IMR-90 (cell line): ENCODE data around the gene CA6. TPM values are rescaled to one million over a fixed set of nuclear protein-coding genes. Genes with fewer than 3 reads are reported as not detected.
A peak's percentile ranks its signal among the peaks of the same experiment; 100 is the strongest.

Source experiments
- ATAC-seq: fragments of 200-7000 bp; cut with Tn5 transposase; 2 replicates; pipeline ENCODE4 v1.9.1; 2020; ENCODE audit warnings: low read depth, mild to moderate bottlenecking, moderate library complexity
- BruUV-seq: library from RNA; stranded (reverse); fragments of 400-500 nt; replicated peaks from 2 replicates; lab custom pipeline; 2021; lab: Mats Ljungman, UMichigan
- CTCF ChIA-PET: fragments of 300-600 bp; formaldehyde crosslinking; extraction: SDS; loops from one replicate; lab custom pipeline; 2021; ENCODE audit warnings: antibody characterized with exemption; lab: Yijun Ruan, JAX
- POLR2A ChIA-PET: fragments of 300-600 bp; sonication (Branson Sonifier 250); formaldehyde crosslinking; loops from one replicate; lab custom pipeline; 2022; ENCODE audit warnings: antibody characterized with exemption; ENCODE audit not compliant: unreplicated experiment; lab: Charles Lee
- DNase-seq: peaks from one replicate; pipeline ENCODE4 v3.0.0; 2013
- H2AFZ ChIP-seq: replicated peaks from 2 replicates; pipeline ENCODE3; 2013; ENCODE audit warnings: low read length, mild to moderate bottlenecking; ENCODE audit not compliant: poor library complexity
- H2AK5ac ChIP-seq: 2 replicates; pipeline ENCODE4 v1.6.1; 2013; ENCODE audit warnings: low read depth, low read length, inconsistent platforms
- H2AK9ac ChIP-seq: replicated peaks from 2 replicates; pipeline ENCODE3; 2013; ENCODE audit warnings: mild to moderate bottlenecking, low read depth, low read length, moderate library complexity; ENCODE audit not compliant: poor library complexity
- H2BK120ac ChIP-seq: 2 replicates; pipeline ENCODE4 v1.6.1; 2013; ENCODE audit warnings: low read depth, low read length, inconsistent platforms
- H2BK15ac ChIP-seq: 3 replicates; pipeline ENCODE4 v1.6.1; 2013; ENCODE audit warnings: low read depth, low read length, inconsistent platforms
- H2BK20ac ChIP-seq: 2 replicates; pipeline ENCODE4 v1.6.1; 2013; ENCODE audit warnings: low read depth, mild to moderate bottlenecking, inconsistent platforms, low read length, moderate library complexity
- H2BK5ac ChIP-seq: 2 replicates; pipeline ENCODE4 v1.6.1; 2013; ENCODE audit warnings: mild to moderate bottlenecking, low read depth, low read length, inconsistent platforms; ENCODE audit not compliant: poor library complexity, severe bottlenecking
- H3K14ac ChIP-seq: replicated peaks from 2 replicates; pipeline ENCODE4 v1.6.1; 2013; ENCODE audit warnings: low read depth, low read length, inconsistent platforms
- H3K18ac ChIP-seq: 2 replicates; pipeline ENCODE4 v1.6.1; 2013; ENCODE audit warnings: low read depth, low read length, control low read depth
- H3K23ac ChIP-seq: 2 replicates; pipeline ENCODE4 v1.6.1; 2013; ENCODE audit warnings: low read depth, low read length, inconsistent platforms
- H3K27ac ChIP-seq: 2 replicates; pipeline ENCODE4 v1.5.1; 2013; ENCODE audit warnings: mild to moderate bottlenecking, control low read depth, low read length; ENCODE audit not compliant: insufficient read depth
- H3K27me3 ChIP-seq: 2 replicates; pipeline ENCODE4 v1.6.1; 2013; ENCODE audit warnings: low read length; ENCODE audit not compliant: control insufficient read depth, insufficient read depth
- H3K36me3 ChIP-seq: 2 replicates; pipeline ENCODE4 v1.6.1; 2013; ENCODE audit warnings: low read length, mixed read lengths; ENCODE audit not compliant: control insufficient read depth, insufficient read depth
- H3K4ac ChIP-seq: 2 replicates; pipeline ENCODE4 v1.6.1; 2013; ENCODE audit warnings: low read depth, low read length, inconsistent platforms
- H3K4me1 ChIP-seq: 2 replicates; pipeline ENCODE4 v1.6.1; 2013; ENCODE audit warnings: low read length, mixed read lengths; ENCODE audit not compliant: control insufficient read depth, insufficient read depth
- H3K4me2 ChIP-seq: 2 replicates; pipeline ENCODE4 v1.6.1; 2013; ENCODE audit warnings: low read depth, mild to moderate bottlenecking, control low read depth, low read length, moderate library complexity
- H3K4me3 ChIP-seq: 2 replicates; pipeline ENCODE4 v1.5.1; 2013; ENCODE audit warnings: low read depth, mild to moderate bottlenecking, control low read depth, low read length, moderate library complexity; ENCODE audit not compliant: insufficient read depth
- H3K56ac ChIP-seq: 2 replicates; pipeline ENCODE4 v1.6.1; 2013; ENCODE audit warnings: low read length, inconsistent platforms; ENCODE audit not compliant: insufficient read depth; ENCODE audit errors: extremely low read depth
- H3K79me1 ChIP-seq, 2 experiments: 2 replicates each; pipeline ENCODE4 v1.6.1; 2013; ENCODE audit warnings: low read length in 2 of 2, inconsistent platforms in 1 of 2, low read depth in 1 of 2
- H3K9ac ChIP-seq: 2 replicates; pipeline ENCODE4 v1.6.1; 2013; ENCODE audit warnings: low read depth, low read length, control low read depth
- H3K9me1 ChIP-seq: 2 replicates; pipeline ENCODE4 v1.6.1; 2013; ENCODE audit warnings: low read length, inconsistent platforms; ENCODE audit not compliant: insufficient read depth
- H3K9me3 ChIP-seq: 2 replicates; pipeline ENCODE4 v1.6.1; 2013; ENCODE audit warnings: low read length; ENCODE audit not compliant: control insufficient read depth, insufficient read depth
- H4K20me1 ChIP-seq: 2 replicates; pipeline ENCODE4 v1.6.1; 2013; ENCODE audit warnings: low read length, inconsistent platforms; ENCODE audit not compliant: insufficient read depth
- H4K5ac ChIP-seq: 2 replicates; pipeline ENCODE4 v1.6.1; 2013; ENCODE audit warnings: mild to moderate bottlenecking, low read depth, low read length, control low read depth
- H4K8ac ChIP-seq, 2 experiments: 2 replicates each; pipeline ENCODE4 v1.6.1; 2013; ENCODE audit warnings: low read depth in 2 of 2, low read length in 2 of 2, control low read depth in 1 of 2, inconsistent platforms in 1 of 2
- H4K91ac ChIP-seq: 2 replicates; pipeline ENCODE4 v1.6.1; 2013; ENCODE audit warnings: low read depth, low read length, inconsistent platforms; ENCODE audit not compliant: insufficient read depth
- CHD1 ChIP-seq: IDR thresholded peaks from 2 replicates; pipeline ENCODE4 v1.6.1; 2012; ENCODE audit warnings: low read depth, low read length, improper control_type of control experiment
- CTCF ChIP-seq: conservative IDR thresholded peaks from 2 replicates; pipeline ENCODE4 v1.5.1; 2012; ENCODE audit warnings: mild to moderate bottlenecking, low read depth, low read length, improper control_type of control experiment
- FOS ChIP-seq: fragments of 150-350 bp; IDR thresholded peaks from 2 replicates; pipeline ENCODE4 v1.6.1; 2016; ENCODE audit warnings: low read depth, low read length
- MAFK ChIP-seq: IDR thresholded peaks from 2 replicates; pipeline ENCODE4 v1.6.1; 2012; ENCODE audit warnings: low read depth, low read length, improper control_type of control experiment
- MAZ ChIP-seq: IDR thresholded peaks from 2 replicates; pipeline ENCODE4 v1.6.1; 2012; ENCODE audit warnings: low read depth, mild to moderate bottlenecking, low read length, improper control_type of control experiment, moderate library complexity, borderline replicate concordance
- NFE2L2 ChIP-seq: fragments of 150-350 bp; IDR thresholded peaks from 2 replicates; pipeline ENCODE4 v1.6.1; 2016; ENCODE audit warnings: low read depth, mild to moderate bottlenecking, low read length
- RAD21 ChIP-seq: IDR thresholded peaks from 2 replicates; pipeline ENCODE4 v1.6.1; 2012; ENCODE audit warnings: low read length, improper control_type of control experiment
- WGBS, 2 experiments: methylation state at CpG; one replicate each; pipeline versions ENCODE4 v1.1.5 to v1.1.7; 2013; ENCODE audit warnings: missing lambda C conversion rate in 2 of 2; ENCODE audit not compliant: insufficient read length in 1 of 2; ENCODE audit errors: extremely low coverage in 2 of 2; 5-methylcytosine and 5-hydroxymethylcytosine counted together
- dilution Hi-C: fragments of 300-500 bp; cut with HindIII; formaldehyde crosslinking; loops from one replicate; pipeline ENCODE4 v1.14.3; 2018; ENCODE audit warnings: low sequenced_read_pairs; ENCODE audit not compliant: unreplicated experiment
- in situ Hi-C: fragments of 300-500 bp; cut with MboI; formaldehyde crosslinking; loops from 3 replicates; pipeline ENCODE4 v1.14.3; 2019; ENCODE audit warnings: low sequenced_read_pairs, inconsistent platforms, mixed read lengths
- intact Hi-C: fragments of 100-400 bp; cut with micrococcal nuclease; formaldehyde crosslinking; loops from 2 replicates; pipeline ENCODE4 v1.10.0; 2022
- polyA plus RNA-seq, 3 experiments: library from polyadenylated mRNA; depleted of rRNA; stranded (reverse); fragments of >200 nt; gene quantifications; 2 replicates each; pipeline ENCODE4 v1.2.3, GENCODE V29; 2012; ENCODE audit warnings: low replicate concordance in 1 of 3
- total RNA-seq: library from RNA; depleted of rRNA; stranded (reverse); fragments of >200 nt; gene quantifications from 2 replicates; pipeline ENCODE4 v1.2.3, GENCODE V29; 2012

The CA6 gene
- total and polyA plus RNA-seq, 2 of the 4 experiments (the other 2 are of a cell fraction): not detected

GRCh38 chr1:9008236-9008635 lies 62.6 kb downstream of the CA6 start:
- Histone ChIP-seq H2AFZ (no peak overlapping the region), H2BK120ac (no peak overlapping the region), H4K8ac (no peak overlapping the region), H4K5ac (no peak overlapping the region), H3K56ac (no peak overlapping the region), H4K20me1 (no peaks in the 10 kb centered on the region), H3K9me3 (no peaks in the 10 kb centered on the region), H3K79me1 (no peaks in the 10 kb centered on the region), H3K27me3 (peaks cover 8% of the 10 kb centered on the region; the same call in 1 of the 2 replicates), H3K36me3 (no peaks in the 10 kb centered on the region), H3K9ac (no peak overlapping the region), H2BK5ac (no peak overlapping the region), H3K18ac (no peak overlapping the region), H3K9me1 (no peaks in the 10 kb centered on the region), H3K4me3 (no peak overlapping the region), H3K4ac (no peak overlapping the region), H3K23ac (no peak overlapping the region), H2AK5ac (no peak overlapping the region), H3K4me1 (peaks cover 1% of the 10 kb centered on the region; the same call in 1 of the 2 replicates), H3K4me2 (no peak overlapping the region), H3K27ac (no peak overlapping the region), H3K14ac (no peak overlapping the region), H4K91ac (no peak overlapping the region), H2BK20ac (no peak overlapping the region), H2AK9ac (peak overlapping the region; percentile 76), H2BK15ac (no peak overlapping the region)
- BruUV-seq: no TSS peak
- TF ChIP-seq MAFK (no peak), CTCF (no peak), CHD1 (no peak), RAD21 (no peak), MAZ (no peak), NFE2L2 (no peak), FOS (no peak)
- DNase-seq: no peak
- intact Hi-C loops: loop anchor here (5.0 kb wide), 1 partner anchor 136 kb away; no protein-coding TSS in a partner anchor
- 50% methylated on average over 1 of the region's 10 CpGs; no CpG with 5 or more reads in 1 of the 2 experiments for WGBS, 2 experiments
- ChIA-PET POLR2A (no interaction called here), CTCF (no interaction called here)
- dilution Hi-C loops: no loop called here
- ATAC-seq: no peak
- in situ Hi-C loops: loop anchor here (5.0 kb wide), 1 partner anchor 94 kb away; no protein-coding TSS in a partner anchor
